ENCODE results near the gene FNDC3B. TPM values are rescaled to one million over a fixed set of nuclear protein-coding genes. Genes with fewer than 3 reads are reported as not detected.

Gene FNDC3B
- total RNA-seq, 2 experiments from 2014 or later: 13.4 to 15.3 TPM

DNA sequence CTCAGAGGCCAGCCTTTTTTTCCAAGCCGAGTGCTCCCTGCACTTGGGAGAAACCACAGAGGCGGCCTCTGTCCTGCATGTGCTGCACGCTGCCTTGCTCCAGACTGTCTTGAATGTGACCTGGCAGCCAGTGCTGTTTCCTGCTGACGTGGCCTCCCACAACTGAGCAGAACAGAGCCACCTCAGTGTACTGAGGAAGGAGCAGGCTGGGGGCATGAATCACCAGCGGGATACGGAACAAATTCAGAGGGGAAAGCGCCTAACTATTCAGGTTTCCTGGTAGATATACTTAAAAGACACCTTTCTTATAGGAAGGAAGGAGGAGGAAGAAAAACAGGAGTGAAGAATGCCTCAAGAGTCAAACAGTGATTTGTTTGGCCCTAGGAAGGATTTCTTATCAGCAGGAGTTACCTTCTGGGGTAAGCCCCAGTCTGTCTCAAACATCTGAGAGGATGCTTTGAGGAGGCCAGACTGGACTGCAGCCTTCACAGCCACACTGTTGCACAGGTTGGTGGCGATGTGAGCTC is 114.0 kb downstream of the FNDC3B start:
- Mint-ChIP-seq H3K9me3 (no peaks in the 10 kb centered on the region), H3K36me3 (ENCODE audit: low read depth) (no peaks in the 10 kb centered on the region), H3K4me1 (peaks cover 30% of the 10 kb centered on the region), H3K27ac (no peak overlapping the region), H3K27me3 (no peaks in the 10 kb centered on the region), H3K4me3 (no peak overlapping the region)
- CTCF ChIA-PET: interaction anchor here (1.3 to 1.6 kb wide), 2 partner anchors 14 to 17 kb away, joined by 4 to 5 read pairs; no protein-coding TSS in a partner anchor
- peak; percentile 43 for DNase-seq
- POLR2A ChIA-PET: no interaction called here

DNA sequence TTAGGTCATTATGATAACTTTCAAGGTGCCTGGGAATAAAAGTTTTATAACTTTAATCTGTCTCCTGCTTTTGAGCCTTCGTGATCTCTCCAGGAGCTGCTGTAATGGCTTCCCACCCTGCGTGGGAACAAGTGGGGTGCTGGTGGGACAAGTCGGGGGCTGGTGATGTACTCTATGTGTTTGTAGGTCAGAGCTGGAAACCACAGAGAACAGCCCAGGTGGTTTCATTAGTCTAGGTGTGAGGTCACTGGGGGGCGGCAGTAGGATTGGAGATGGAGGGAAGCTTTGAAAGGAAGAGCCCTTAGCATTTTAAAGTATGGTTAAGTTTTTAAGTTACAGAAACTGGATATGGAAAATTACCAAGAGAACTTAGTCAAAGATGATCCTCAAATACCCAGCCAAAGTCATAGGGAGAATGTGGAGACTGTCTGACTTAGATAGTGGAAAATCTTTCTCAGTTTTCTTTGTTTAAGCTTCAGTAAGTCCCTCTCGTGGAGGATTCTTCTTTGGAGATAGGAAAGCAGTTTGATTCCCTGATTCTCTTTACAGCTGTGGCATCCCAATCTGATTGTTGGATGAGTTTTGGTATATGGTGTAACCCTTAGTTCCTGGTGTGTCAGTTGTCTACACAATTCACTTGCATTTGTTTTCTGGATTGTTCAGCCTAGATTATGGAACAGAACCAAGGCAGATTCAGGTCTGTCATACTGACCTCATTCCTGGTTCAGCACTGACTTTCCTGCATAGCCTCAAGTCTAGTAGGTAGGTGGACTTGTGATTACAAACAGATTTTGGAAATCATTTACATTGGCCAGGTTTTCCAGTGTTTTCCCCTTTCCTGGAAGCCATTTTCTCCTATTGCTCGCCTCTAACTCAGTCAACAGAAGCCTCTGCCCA is 115.6 kb downstream of the FNDC3B start:
- no peak for DNase-seq
- no peaks in the 10 kb centered on the region for H3K27me3 Mint-ChIP-seq
- no peaks in the 10 kb centered on the region for H3K9me3 Mint-ChIP-seq
- H3K4me3 Mint-ChIP-seq: no peak overlapping the region
- H3K27ac Mint-ChIP-seq: no peak overlapping the region
- H3K36me3 Mint-ChIP-seq (ENCODE audit: low read depth): no peaks in the 10 kb centered on the region
- H3K4me1 Mint-ChIP-seq: peaks cover 27% of the 10 kb centered on the region
- ChIA-PET POLR2A (no interaction called here), CTCF (interaction anchor here (0.5 to 1.6 kb wide), 2 partner anchors 12 to 583 kb away, joined by 3 to 5 read pairs; no protein-coding TSS in a partner anchor)

- Mint-ChIP-seq H3K27ac (no peak overlapping the region), H3K4me3 (no peak overlapping the region), H3K4me1 (peaks cover 27% of the 10 kb centered on the region), H3K27me3 (no peaks in the 10 kb centered on the region), H3K9me3 (no peaks in the 10 kb centered on the region), H3K36me3 (ENCODE audit: low read depth) (no peaks in the 10 kb centered on the region)
- CTCF ChIA-PET: no interaction called here
- DNase-seq: no peak
- POLR2A ChIA-PET: no interaction called here
Observed at GRCh38 chr3:172155897-172156585, 116.7 kb downstream of the FNDC3B start.

GRCh38 chr3:172156586-172156955 is 117.2 kb downstream of the FNDC3B start:
- no peaks in the 10 kb centered on the region for H3K36me3 Mint-ChIP-seq (ENCODE audit: low read depth)
- H3K4me1 Mint-ChIP-seq: peaks cover 25% of the 10 kb centered on the region
- no peak for DNase-seq
- POLR2A ChIA-PET: no interaction called here
- no peaks in the 10 kb centered on the region for H3K9me3 Mint-ChIP-seq
- H3K4me3 Mint-ChIP-seq: no peak overlapping the region
- no peak overlapping the region for H3K27ac Mint-ChIP-seq
- CTCF ChIA-PET: no interaction called here
- no peaks in the 10 kb centered on the region for H3K27me3 Mint-ChIP-seq

DNA sequence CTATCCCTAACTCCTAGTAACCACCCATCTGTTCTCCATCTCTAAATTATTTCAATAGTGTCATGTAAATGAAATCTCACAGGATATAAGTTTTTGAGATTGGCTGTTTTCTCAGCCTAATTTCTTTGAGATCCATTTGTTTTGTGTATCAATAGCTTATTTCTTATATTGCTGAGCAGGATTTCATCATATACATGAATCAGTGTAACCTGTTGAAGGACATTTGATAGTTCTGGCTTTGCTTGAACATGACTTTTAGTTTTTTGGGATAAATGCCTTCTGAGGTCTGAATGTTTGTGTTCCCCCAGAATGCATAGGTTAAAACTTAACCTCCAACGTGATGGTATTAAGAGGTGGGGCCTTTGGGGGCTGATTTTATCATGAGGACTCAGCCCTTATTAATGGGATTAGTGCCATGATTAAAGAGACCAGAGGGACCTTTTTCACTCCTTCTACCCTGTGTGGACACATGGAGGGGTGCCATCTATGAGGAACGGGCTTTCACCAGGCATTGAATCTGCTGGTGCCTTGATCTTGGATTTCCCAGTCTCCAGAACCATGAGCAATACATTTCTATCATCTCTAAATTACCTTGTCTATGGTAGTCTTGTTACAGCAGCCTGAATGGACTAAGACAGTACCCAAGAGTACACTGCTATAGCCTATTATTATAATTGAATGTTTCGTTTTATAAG is 118.3 kb downstream of the FNDC3B start:
- Mint-ChIP-seq H3K27ac (no peak overlapping the region), H3K4me1 (peaks cover 21% of the 10 kb centered on the region), H3K27me3 (no peaks in the 10 kb centered on the region), H3K4me3 (no peak overlapping the region), H3K9me3 (no peaks in the 10 kb centered on the region), H3K36me3 (ENCODE audit: low read depth) (no peaks in the 10 kb centered on the region)
- ChIA-PET POLR2A (no interaction called here), CTCF (no interaction called here)
- DNase-seq: no peak

DNA sequence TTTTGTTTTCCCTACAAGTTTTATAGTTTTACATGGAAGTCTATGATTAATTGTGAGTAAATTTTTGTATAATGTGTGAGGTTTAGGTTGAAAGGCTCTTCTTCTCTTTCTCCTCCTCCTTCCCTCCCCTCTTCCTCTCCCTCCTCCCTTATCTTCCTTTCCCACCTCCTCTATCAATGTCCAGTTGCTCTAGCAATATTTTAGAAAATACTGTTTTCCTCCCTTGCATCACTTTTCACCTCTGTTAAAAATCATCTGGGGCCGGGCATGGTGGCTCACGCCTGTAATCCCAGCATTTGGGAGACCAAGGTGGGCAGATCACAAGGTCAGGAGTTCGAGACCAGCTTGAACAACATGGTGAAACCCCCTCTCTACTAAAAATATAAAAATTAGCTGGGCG is 119.4 kb downstream of the FNDC3B start:
- DNase-seq: no peak

DNA sequence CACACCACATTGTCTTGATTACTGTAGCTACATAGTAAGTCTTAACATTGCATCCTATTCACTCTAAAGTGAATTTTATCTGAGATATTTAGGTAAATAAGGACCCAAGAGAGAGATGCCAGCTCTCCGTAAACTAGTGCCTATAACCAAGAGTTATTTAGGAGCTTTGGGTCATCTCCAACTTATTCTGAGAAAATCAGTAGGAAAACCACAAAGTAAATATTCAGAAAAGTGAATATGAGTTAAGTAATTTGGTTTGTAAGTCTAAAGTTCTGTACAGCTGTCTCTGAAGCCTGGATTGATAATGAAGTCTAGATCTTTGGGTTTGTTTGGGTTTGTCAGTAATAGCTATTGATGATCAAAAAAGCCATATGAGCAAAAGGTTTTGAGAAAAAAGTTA is 120.0 kb downstream of the FNDC3B start:
- Mint-ChIP-seq H3K4me3 (no peak overlapping the region), H3K4me1 (peaks cover 7% of the 10 kb centered on the region), H3K27ac (no peak overlapping the region), H3K9me3 (no peaks in the 10 kb centered on the region), H3K27me3 (no peaks in the 10 kb centered on the region), H3K36me3 (ENCODE audit: low read depth) (no peaks in the 10 kb centered on the region)
- POLR2A ChIA-PET: no interaction called here
- no peak for DNase-seq
- CTCF ChIA-PET: interaction anchor here (0.8 kb wide), 1 partner anchor 19 kb away, joined by 3 read pairs; no protein-coding TSS in a partner anchor

More for the DNA sequence above, 119.4 kb downstream of the FNDC3B start:
- peaks cover 11% of the 10 kb centered on the region for H3K4me1 Mint-ChIP-seq
- H3K27ac Mint-ChIP-seq: no peak overlapping the region
- ChIA-PET CTCF (no interaction called here), POLR2A (no interaction called here)
- H3K4me3 Mint-ChIP-seq: no peak overlapping the region
- no peaks in the 10 kb centered on the region for H3K36me3 Mint-ChIP-seq (ENCODE audit: low read depth)
- H3K9me3 Mint-ChIP-seq: no peaks in the 10 kb centered on the region
- H3K27me3 Mint-ChIP-seq: no peaks in the 10 kb centered on the region

- DNase-seq: no peak
- peaks cover 2% of the 10 kb centered on the region for H3K4me1 Mint-ChIP-seq
- no peak overlapping the region for H3K4me3 Mint-ChIP-seq
- H3K27ac Mint-ChIP-seq: no peak overlapping the region
- ChIA-PET CTCF (interaction anchor here (0.8 to 0.9 kb wide), 2 partner anchors 10 to 20 kb away, joined by 3 read pairs; no protein-coding TSS in a partner anchor), POLR2A (no interaction called here)
- no peaks in the 10 kb centered on the region for H3K9me3 Mint-ChIP-seq
- H3K27me3 Mint-ChIP-seq: no peaks in the 10 kb centered on the region
- H3K36me3 Mint-ChIP-seq (ENCODE audit: low read depth): no peaks in the 10 kb centered on the region
Observed at GRCh38 chr3:172159962-172160538, 120.7 kb downstream of the FNDC3B start.

DNA sequence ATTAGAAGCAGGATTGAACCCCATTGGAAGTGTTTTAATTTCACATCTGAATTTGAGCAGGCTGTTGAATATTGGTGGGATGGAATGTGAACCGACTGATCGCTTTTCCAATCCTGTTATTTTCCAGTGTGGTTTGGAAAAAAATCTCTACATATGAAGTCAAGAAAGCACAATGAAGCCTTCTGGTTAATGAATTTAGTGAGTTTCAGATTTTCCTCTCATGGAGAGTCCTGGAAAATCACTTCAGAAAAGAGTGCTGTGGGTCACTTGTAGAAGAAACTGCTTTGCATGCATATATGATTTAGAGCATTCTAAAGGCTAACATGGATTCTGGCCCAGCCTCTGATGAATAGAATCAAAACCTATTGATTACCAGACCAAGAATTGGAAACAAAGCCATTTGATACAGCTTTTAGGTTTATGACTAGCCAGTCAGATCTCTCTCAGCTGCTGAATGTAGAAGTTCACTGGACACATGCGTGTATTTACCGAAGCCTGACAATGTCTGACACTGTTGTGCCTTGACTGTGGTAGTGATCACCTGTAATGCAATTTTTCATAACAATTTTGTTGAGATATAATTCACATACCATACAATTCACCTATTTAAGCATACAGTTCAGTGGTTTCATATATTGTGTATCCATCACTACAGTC is 121.9 kb downstream of the FNDC3B start:
- Mint-ChIP-seq H3K9me3 (no peaks in the 10 kb centered on the region), H3K27me3 (no peaks in the 10 kb centered on the region), H3K36me3 (ENCODE audit: low read depth) (no peaks in the 10 kb centered on the region), H3K4me3 (no peak overlapping the region), H3K27ac (no peak overlapping the region), H3K4me1 (no peaks in the 10 kb centered on the region)
- ChIA-PET CTCF (no interaction called here), POLR2A (no interaction called here)
- no peak for DNase-seq

GRCh38 chr3:172161959-172162358 is 122.6 kb downstream of the FNDC3B start:
- no peak overlapping the region for H3K27ac Mint-ChIP-seq
- H3K4me1 Mint-ChIP-seq: no peaks in the 10 kb centered on the region
- no peak for DNase-seq
- no peaks in the 10 kb centered on the region for H3K36me3 Mint-ChIP-seq (ENCODE audit: low read depth)
- H3K4me3 Mint-ChIP-seq: no peak overlapping the region
- CTCF ChIA-PET: no interaction called here
- no peaks in the 10 kb centered on the region for H3K9me3 Mint-ChIP-seq
- no peaks in the 10 kb centered on the region for H3K27me3 Mint-ChIP-seq
- POLR2A ChIA-PET: no interaction called here

DNA sequence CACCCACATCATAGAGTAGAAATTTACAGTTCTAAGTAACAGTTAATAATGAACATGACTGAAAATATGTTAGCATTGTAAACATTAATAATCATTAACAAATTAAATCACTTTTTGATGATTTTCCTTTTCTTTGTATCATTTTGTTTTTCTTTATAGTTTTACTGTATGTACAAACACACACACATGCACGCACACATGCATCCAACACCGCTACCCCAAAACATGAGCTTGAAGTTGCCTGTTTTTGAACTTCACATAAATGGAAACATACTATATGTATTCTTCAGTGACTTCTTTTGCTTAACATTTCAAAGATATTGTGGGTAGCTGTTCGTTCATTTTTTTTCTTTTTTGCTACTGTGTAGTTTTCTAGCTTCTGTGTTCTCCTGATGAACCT is 123.9 kb downstream of the FNDC3B start:
- POLR2A ChIA-PET: no interaction called here
- no peak overlapping the region for H3K27ac Mint-ChIP-seq
- no peaks in the 10 kb centered on the region for H3K27me3 Mint-ChIP-seq
- CTCF ChIA-PET: interaction anchor here (0.6 to 1.3 kb wide), 2 partner anchors 15 to 137 kb away, joined by 3 read pairs; no protein-coding TSS in a partner anchor
- no peaks in the 10 kb centered on the region for H3K9me3 Mint-ChIP-seq
- H3K4me3 Mint-ChIP-seq: no peak overlapping the region
- DNase-seq: no peak
- no peaks in the 10 kb centered on the region for H3K36me3 Mint-ChIP-seq (ENCODE audit: low read depth)
- no peaks in the 10 kb centered on the region for H3K4me1 Mint-ChIP-seq

DNA sequence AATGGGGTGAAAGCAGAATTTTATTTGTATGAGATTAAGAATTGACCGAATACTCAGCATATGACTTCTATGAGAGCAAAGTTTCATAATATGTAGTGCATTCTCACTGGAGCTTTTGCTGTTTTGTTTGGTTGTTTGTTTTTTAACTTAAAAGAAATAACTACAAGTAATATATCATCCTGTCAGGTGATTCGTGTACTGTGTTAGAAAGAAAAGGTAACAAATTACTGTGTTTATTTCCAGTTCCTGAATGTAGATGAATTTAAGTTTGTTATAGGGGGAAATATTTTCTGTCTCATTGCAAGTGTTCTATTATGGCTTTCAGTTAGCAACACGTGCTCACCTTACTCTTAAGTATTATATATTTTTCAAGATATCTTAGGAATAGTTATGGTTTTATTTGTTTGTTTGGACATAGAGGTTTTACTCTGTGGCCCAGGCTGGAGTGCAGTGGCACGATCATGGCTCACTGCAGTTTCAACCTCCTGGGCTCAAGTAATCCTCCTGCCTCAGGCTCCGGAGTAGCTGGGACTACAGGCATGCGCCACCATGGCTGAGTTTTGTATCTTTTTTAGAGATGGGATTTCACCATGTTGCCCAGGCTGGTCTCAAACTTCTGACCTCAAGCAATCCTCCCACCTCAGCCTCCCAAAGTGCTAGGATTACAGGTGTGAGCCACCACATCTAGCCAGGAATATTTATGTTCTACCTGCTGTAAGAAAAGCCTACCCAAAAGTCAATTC is 125.4 kb downstream of the FNDC3B start:
- H3K9me3 Mint-ChIP-seq: no peaks in the 10 kb centered on the region
- no peak for DNase-seq
- no peak overlapping the region for H3K27ac Mint-ChIP-seq
- H3K36me3 Mint-ChIP-seq (ENCODE audit: low read depth): no peaks in the 10 kb centered on the region
- CTCF ChIA-PET: no interaction called here
- peaks cover 2% of the 10 kb centered on the region for H3K4me1 Mint-ChIP-seq
- POLR2A ChIA-PET: no interaction called here
- no peaks in the 10 kb centered on the region for H3K27me3 Mint-ChIP-seq
- no peak overlapping the region for H3K4me3 Mint-ChIP-seq
